ENCODE results near the gene TMEM53.

Gene TMEM53

GRCh38 chr1:44717653-44718052, 43.4 kb upstream of the TMEM53 start:
- H3K4me2 ChIP-seq, result peak overlapping the region; percentile 60
- H3K79me2 ChIP-seq (ENCODE audit: insufficient read depth, low read depth), result no peaks in the 10 kb centered on the region
- H2AFZ ChIP-seq (ENCODE audit: low read depth), result peak overlapping the region; percentile 0; the same call in 1 of the 2 replicates
- H4K20me1 ChIP-seq (ENCODE audit: insufficient read depth), result no peaks in the 10 kb centered on the region
- no peak for TF ChIP-seq CTCF (conservative IDR thresholded peaks at IDR 0.05; ENCODE audit: low read depth, low read length)
- H3K4me3 ChIP-seq (IDR thresholded peaks at IDR 0.05; ENCODE audit: insufficient read depth, low read depth, low read length), result no peak overlapping the region
- H3K4me1 ChIP-seq (ENCODE audit: low read depth, poor library complexity, severe bottlenecking), result peaks cover 79% of the 10 kb centered on the region
- H3K27me3 ChIP-seq (ENCODE audit: insufficient read depth, low read depth), result no peaks in the 10 kb centered on the region
- peak overlapping the region; percentile 10; the same call in 1 of the 2 replicates for H3K27ac ChIP-seq
- no peak overlapping the region for H3K9ac ChIP-seq
- no peaks in the 10 kb centered on the region for H3K36me3 ChIP-seq (ENCODE audit: insufficient read depth)

GRCh38 chr1:44717156-44717555, 42.9 kb upstream of the TMEM53 start:
- H3K4me2 ChIP-seq, result peak overlapping the region; percentile 60
- H4K20me1 ChIP-seq (ENCODE audit: insufficient read depth), result no peaks in the 10 kb centered on the region
- no peak overlapping the region for H3K9ac ChIP-seq
- no peaks in the 10 kb centered on the region for H3K27me3 ChIP-seq (ENCODE audit: insufficient read depth, low read depth)
- no peaks in the 10 kb centered on the region for H3K36me3 ChIP-seq (ENCODE audit: insufficient read depth)
- no peak for TF ChIP-seq CTCF (conservative IDR thresholded peaks at IDR 0.05; ENCODE audit: low read depth, low read length)
- H3K4me1 ChIP-seq (ENCODE audit: low read depth, poor library complexity, severe bottlenecking), result peaks cover 76% of the 10 kb centered on the region
- no peaks in the 10 kb centered on the region for H3K79me2 ChIP-seq (ENCODE audit: insufficient read depth, low read depth)
- H2AFZ ChIP-seq (ENCODE audit: low read depth), result 0 out of 2 replicates have a peak overlapping the region, but pooled peaks have one; percentile 0
- H3K4me3 ChIP-seq (IDR thresholded peaks at IDR 0.05; ENCODE audit: insufficient read depth, low read depth, low read length), result no peak overlapping the region
- no peak overlapping the region; the same call in 1 of the 2 replicates for H3K27ac ChIP-seq

GRCh38 chr1:44714944-44715571, 40.8 kb upstream of the TMEM53 start:
- peak overlapping the region; percentile 56; the same call in 1 of the 2 replicates for H3K4me2 ChIP-seq
- H3K9ac ChIP-seq, result peak overlapping the region; percentile 9; the same call in 1 of the 2 replicates
- H3K79me2 ChIP-seq (ENCODE audit: insufficient read depth, low read depth), result no peaks in the 10 kb centered on the region
- peak overlapping the region; percentile 28; the same call in 1 of the 2 replicates for H3K27ac ChIP-seq
- peaks cover 58% of the 10 kb centered on the region for H3K4me1 ChIP-seq (ENCODE audit: low read depth, poor library complexity, severe bottlenecking)
- peaks cover 3% of the 10 kb centered on the region; the same call in 1 of the 2 replicates for H3K27me3 ChIP-seq (ENCODE audit: insufficient read depth, low read depth)
- no peaks in the 10 kb centered on the region for H3K36me3 ChIP-seq (ENCODE audit: insufficient read depth)
- H3K4me3 ChIP-seq (IDR thresholded peaks at IDR 0.05; ENCODE audit: insufficient read depth, low read depth, low read length), result no peak overlapping the region
- peak overlapping the region; percentile 66 for H2AFZ ChIP-seq (ENCODE audit: low read depth)
- no peaks in the 10 kb centered on the region for H4K20me1 ChIP-seq (ENCODE audit: insufficient read depth)
- peak; percentile 91 for TF ChIP-seq CTCF (conservative IDR thresholded peaks at IDR 0.05; ENCODE audit: low read depth, low read length)

GRCh38 chr1:44714532-44714931, 40.3 kb upstream of the TMEM53 start:
- H3K4me3 ChIP-seq (IDR thresholded peaks at IDR 0.05; ENCODE audit: insufficient read depth, low read depth, low read length), result no peak overlapping the region
- no peaks in the 10 kb centered on the region for H3K36me3 ChIP-seq (ENCODE audit: insufficient read depth)
- peaks cover 3% of the 10 kb centered on the region; the same call in 1 of the 2 replicates for H3K27me3 ChIP-seq (ENCODE audit: insufficient read depth, low read depth)
- H4K20me1 ChIP-seq (ENCODE audit: insufficient read depth), result no peaks in the 10 kb centered on the region
- peaks cover 55% of the 10 kb centered on the region for H3K4me1 ChIP-seq (ENCODE audit: low read depth, poor library complexity, severe bottlenecking)
- H2AFZ ChIP-seq (ENCODE audit: low read depth), result peak overlapping the region; percentile 66
- TF ChIP-seq CTCF (conservative IDR thresholded peaks at IDR 0.05; ENCODE audit: low read depth, low read length), result no peak
- peak overlapping the region; percentile 28; the same call in 1 of the 2 replicates for H3K27ac ChIP-seq
- no peaks in the 10 kb centered on the region for H3K79me2 ChIP-seq (ENCODE audit: insufficient read depth, low read depth)
- H3K4me2 ChIP-seq, result peak overlapping the region; percentile 56; the same call in 1 of the 2 replicates
- peak overlapping the region; percentile 9; the same call in 1 of the 2 replicates for H3K9ac ChIP-seq

All from KMS-11 (cell line).